Ascending aorta (tissue), 2 donors: ENCODE data around the gene ZNF593OS. TPM values are rescaled to one million over a fixed set of nuclear protein-coding genes. Genes with fewer than 3 reads are reported as not detected.

Source experiments
- DNase-seq, 2 donors: peaks; one replicate each; pipeline ENCODE4 v3.0.0-alpha.2; 2019; ENCODE audit warnings: low spot score in 2 of 2
- H3K27ac ChIP-seq, 2 donors: fragments of 200-600 bp; sonication (generic); one replicate each; pipeline ENCODE4 v1.5.1; 2016 to 2017; ENCODE audit warnings: mild to moderate bottlenecking in 1 of 2
- H3K27me3 ChIP-seq: fragments of 200-600 bp; sonication (generic); one replicate; pipeline ENCODE4 v1.5.1; 2017
- H3K36me3 ChIP-seq, 2 donors: fragments of 200-600 bp; sonication (generic); one replicate each; pipeline ENCODE4 v1.5.1; 2016
- H3K4me1 ChIP-seq, 2 donors: fragments of 200-600 bp; sonication (generic); one replicate each; pipeline ENCODE4 v1.5.1; 2016 to 2017; ENCODE audit warnings: mild to moderate bottlenecking in 1 of 2
- H3K4me3 ChIP-seq, 2 donors: fragments of 200-600 bp; sonication (generic); one replicate each; pipeline ENCODE4 v1.5.1; 2016 to 2017; ENCODE audit warnings: mild to moderate bottlenecking in 1 of 2
- H3K9me3 ChIP-seq, 2 donors: fragments of 200-600 bp; sonication (generic); one replicate each; pipeline ENCODE4 v1.5.1; 2016
- CTCF ChIP-seq, 3 experiments: fragments of 200-600 bp in 2 of 3; fragments of 450-650 bp in 1 of 3; sonication (generic) in 2 of 3; IDR thresholded peaks; one replicate each; pipeline ENCODE4 v1.5.1; 2016 to 2019; ENCODE audit warnings: antibody characterized with exemption in 3 of 3, mild to moderate bottlenecking in 1 of 3, moderate library complexity in 1 of 3
- intact Hi-C: fragments of 100-400 bp; cut with DNase I; formaldehyde crosslinking; loops from one replicate; pipeline ENCODE4 v1.15.1; 2023
- total RNA-seq: library from RNA; depleted of rRNA; stranded (reverse); fragments of >200 nt; gene quantifications from one replicate; pipeline ENCODE4 v1.1.0, GENCODE V29; 2016

The ZNF593OS gene
- total RNA-seq, 1 donor from 2014 or later: not detected

GRCh38 chr1:26213335-26213905 lies 41.8 kb upstream of the ZNF593OS start:
- H3K27ac ChIP-seq: no peak overlapping the region
- H3K4me3 ChIP-seq: no peak overlapping the region
- H3K9me3 ChIP-seq: no peaks in the 10 kb centered on the region
- no peak for TF ChIP-seq CTCF (IDR thresholded peaks at IDR 0.05)
- no peaks in the 10 kb centered on the region for H3K27me3 ChIP-seq
- DNase-seq: no peak
- intact Hi-C loops: no loop called here
- no peaks in the 10 kb centered on the region for H3K36me3 ChIP-seq
- H3K4me1 ChIP-seq: no peaks in the 10 kb centered on the region

GRCh38 chr1:26212726-26213125 lies 41.1 kb upstream of the ZNF593OS start:
- H3K4me3 ChIP-seq: no peak overlapping the region
- no peaks in the 10 kb centered on the region for H3K27me3 ChIP-seq
- H3K27ac ChIP-seq: no peak overlapping the region
- no peaks in the 10 kb centered on the region for H3K9me3 ChIP-seq
- intact Hi-C loops: no loop called here
- no peaks in the 10 kb centered on the region for H3K4me1 ChIP-seq
- no peaks in the 10 kb centered on the region for H3K36me3 ChIP-seq
- no peak for TF ChIP-seq CTCF (IDR thresholded peaks at IDR 0.05)
- no peak for DNase-seq

- Histone ChIP-seq H3K9me3 (no peaks in the 10 kb centered on the region), H3K4me1 (no peaks in the 10 kb centered on the region), H3K27me3 (no peaks in the 10 kb centered on the region), H3K27ac (no peak overlapping the region), H3K36me3 (no peaks in the 10 kb centered on the region), H3K4me3 (no peak overlapping the region)
- no peak for TF ChIP-seq CTCF (IDR thresholded peaks at IDR 0.05)
- intact Hi-C loops: no loop called here
- no peak for DNase-seq
Observed at GRCh38 chr1:26210147-26210870, 38.7 kb upstream of the ZNF593OS start.

GRCh38 chr1:26203642-26204318 lies 32.1 kb upstream of the ZNF593OS start:
- intact Hi-C loops: no loop called here
- H3K27me3 ChIP-seq: no peaks in the 10 kb centered on the region
- H3K4me3 ChIP-seq: no peak overlapping the region
- H3K4me1 ChIP-seq: no peaks in the 10 kb centered on the region
- DNase-seq: no peak
- H3K9me3 ChIP-seq: no peaks in the 10 kb centered on the region
- TF ChIP-seq CTCF (IDR thresholded peaks at IDR 0.05): no peak
- no peak overlapping the region for H3K27ac ChIP-seq
- no peaks in the 10 kb centered on the region for H3K36me3 ChIP-seq

- intact Hi-C loops: no loop called here
- Histone ChIP-seq H3K27ac (no peak overlapping the region), H3K27me3 (no peaks in the 10 kb centered on the region), H3K4me1 (no peaks in the 10 kb centered on the region), H3K36me3 (no peaks in the 10 kb centered on the region), H3K9me3 (no peaks in the 10 kb centered on the region), H3K4me3 (no peak overlapping the region)
- TF ChIP-seq CTCF (IDR thresholded peaks at IDR 0.05): no peak
- no peak for DNase-seq
Observed at GRCh38 chr1:26200413-26200812, 28.8 kb upstream of the ZNF593OS start.
